GM12891 (cell line): Measurements from ENCODE around the gene CPEB4.

Experiments
- POLR2A ChIP-seq: IDR thresholded peaks from 2 replicates; pipeline ENCODE4 v1.6.1; 2011; ENCODE audit warnings: low read depth, low read length, control low read depth
- POLR2AphosphoS5 ChIP-seq: IDR thresholded peaks from 2 replicates; pipeline ENCODE4 v1.6.1; 2011; ENCODE audit warnings: low read depth, low read length, control low read depth

GRCh38 chr5:173920024-173920753, 32.0 kb downstream of the CPEB4 start:
- TF ChIP-seq POLR2A (no peak), POLR2AphosphoS5 (no peak)
